Sigmoid colon (tissue), 7 donors: Measurements from ENCODE around the gene THSD7A. TPM values are rescaled to one million over a fixed set of nuclear protein-coding genes. Genes with fewer than 3 reads are reported as not detected.

Source experiments
- DNase-seq: peaks from one replicate; pipeline ENCODE4 v3.0.0-alpha.2; 2019
- H3K27ac ChIP-seq, 4 donors: fragments of 200-600 bp; sonication (generic); one replicate each; pipeline ENCODE4 v1.5.1; 2016 to 2019; ENCODE audit warnings: mild to moderate bottlenecking in 1 of 4
- H3K27me3 ChIP-seq, 3 donors: fragments of 200-600 bp; sonication (generic); one replicate each; pipeline ENCODE4 v1.5.1; 2019; ENCODE audit warnings: mild to moderate bottlenecking in 1 of 3
- H3K36me3 ChIP-seq, 4 donors: fragments of 200-600 bp; sonication (generic); one replicate each; pipeline ENCODE4 v1.5.1; 2016 to 2019
- H3K4me1 ChIP-seq, 4 donors: fragments of 200-600 bp; sonication (generic); one replicate each; pipeline ENCODE4 v1.5.1; 2017 to 2019
- H3K4me3 ChIP-seq, 4 donors: fragments of 200-600 bp; sonication (generic); one replicate each; pipeline ENCODE4 v1.5.1; 2017 to 2019; ENCODE audit warnings: mild to moderate bottlenecking in 2 of 4, moderate library complexity in 1 of 4
- H3K9me3 ChIP-seq, 4 donors: fragments of 200-600 bp in 3 of 4; sonication (generic) in 3 of 4; one replicate each; pipeline versions ENCODE4 v1.5.1 to v1.6.1; 2013 to 2019
- CTCF ChIP-seq, 4 experiments: fragments of 450-650 bp in 3 of 4; fragments of 200-600 bp in 1 of 4; IDR thresholded peaks; one replicate each; pipeline ENCODE4 v1.5.1; 2016 to 2019; ENCODE audit warnings: antibody characterized with exemption in 4 of 4, mild to moderate bottlenecking in 3 of 4, moderate library complexity in 2 of 4
- EP300 ChIP-seq, 4 donors: sonication (generic); formaldehyde crosslinking; IDR thresholded peaks; one replicate each; pipeline ENCODE4 v1.6.1; 2017; ENCODE audit warnings: antibody characterized with exemption in 4 of 4
- POLR2A ChIP-seq, 2 donors: fragments of 450-650 bp; IDR thresholded peaks; one replicate each; pipeline ENCODE4 v1.6.1; 2016; ENCODE audit warnings: antibody characterized with exemption in 2 of 2, mild to moderate bottlenecking in 2 of 2, moderate library complexity in 2 of 2
- POLR2AphosphoS5 ChIP-seq, 4 donors: sonication (generic); formaldehyde crosslinking; IDR thresholded peaks; one replicate each; pipeline ENCODE4 v1.6.1; 2017; ENCODE audit warnings: antibody characterized with exemption in 4 of 4
- WGBS, 2 donors: extraction: QIAGEN DNeasy Blood & Tissue Kit; methylation state at CpG; one replicate each; pipeline ENCODE4 v1.1.7; 2013; 5-methylcytosine and 5-hydroxymethylcytosine counted together
- intact Hi-C: fragments of 100-400 bp; cut with DNase I; formaldehyde crosslinking; loops from one replicate; pipeline ENCODE4 v1.15.1; 2023
- polyA plus RNA-seq, 3 donors: library from polyadenylated mRNA; stranded (reverse); fragments of 200-250 nt; gene quantifications; one replicate each; pipeline ENCODE4 v1.2.3, GENCODE V29; 2013
- total RNA-seq, 4 donors: library from RNA; depleted of rRNA; stranded (reverse); fragments of >200 nt; gene quantifications; one replicate each; pipeline ENCODE4 v1.1.0, GENCODE V29; 2016
- donor health status: healthy with polysubstance abuse.
- donor health status: Bipolar disorder and iron deficiency.
- donor health status: healthy.

The THSD7A gene
- total and polyA plus RNA-seq, 7 donors, result under 0.01 to 6.9 (median 5.0) TPM

- H3K9me3 ChIP-seq, result no peaks in the 10 kb centered on the region
- TF ChIP-seq POLR2A (IDR thresholded peaks at IDR 0.05) (no peak), POLR2AphosphoS5 (IDR thresholded peaks at IDR 0.05) (no peak), EP300 (IDR thresholded peaks at IDR 0.05) (no peak), CTCF (IDR thresholded peaks at IDR 0.05) (no peak)
- no peaks in the 10 kb centered on the region for H3K4me1 ChIP-seq
- WGBS, 2 donors, result 65 to 67% methylated on average over 5 of the region's 5 CpGs
- no peaks in the 10 kb centered on the region for H3K27me3 ChIP-seq
- no peak overlapping the region for H3K4me3 ChIP-seq
- no peaks in the 10 kb centered on the region for H3K36me3 ChIP-seq
- intact Hi-C loops, result no loop called here
- no peak for DNase-seq
- peak overlapping the region in 1 of 4 donors; percentile 34 for H3K27ac ChIP-seq
These were observed 373.1 kb downstream of the THSD7A start for GRCh38 chr7:11458736-11459483.

GRCh38 chr7:11457419-11457818, 374.6 kb downstream of the THSD7A start:
- 91 to 92% methylated on average over 3 of the region's 3 CpGs for WGBS, 2 donors
- no peaks in the 10 kb centered on the region for H3K9me3 ChIP-seq
- intact Hi-C loops, result no loop called here
- TF ChIP-seq POLR2AphosphoS5 (IDR thresholded peaks at IDR 0.05), result no peak
- no peak for TF ChIP-seq EP300 (IDR thresholded peaks at IDR 0.05)
- no peak for TF ChIP-seq CTCF (IDR thresholded peaks at IDR 0.05)
- TF ChIP-seq POLR2A (IDR thresholded peaks at IDR 0.05), result no peak
- H3K27ac ChIP-seq, result no peak overlapping the region
- no peaks in the 10 kb centered on the region for H3K36me3 ChIP-seq
- H3K4me3 ChIP-seq, result no peak overlapping the region
- no peaks in the 10 kb centered on the region for H3K27me3 ChIP-seq
- no peak for DNase-seq
- peaks cover 0 to 7% (median 1%) of the 10 kb centered on the region in 4 donors for H3K4me1 ChIP-seq

- intact Hi-C loops, result no loop called here
- Histone ChIP-seq H3K9me3 (no peaks in the 10 kb centered on the region), H3K27me3 (no peaks in the 10 kb centered on the region), H3K4me3 (no peak overlapping the region), H3K27ac (no peak overlapping the region), H3K4me1 (peaks cover 0 to 11% (median 4%) of the 10 kb centered on the region in 4 donors), H3K36me3 (no peaks in the 10 kb centered on the region)
- 93 to 95% methylated on average over 1 of the region's 1 CpG for WGBS, 2 donors
- DNase-seq, result no peak
- no peak for TF ChIP-seq POLR2A (IDR thresholded peaks at IDR 0.05)
- no peak for TF ChIP-seq EP300 (IDR thresholded peaks at IDR 0.05)
- TF ChIP-seq CTCF (IDR thresholded peaks at IDR 0.05), result no peak
- TF ChIP-seq POLR2AphosphoS5 (IDR thresholded peaks at IDR 0.05), result no peak
These were observed 375.4 kb downstream of the THSD7A start for GRCh38 chr7:11456574-11456973.

GRCh38 chr7:11452476-11452875, 379.5 kb downstream of the THSD7A start:
- H3K36me3 ChIP-seq, result no peaks in the 10 kb centered on the region
- H3K27ac ChIP-seq, result no peak overlapping the region
- DNase-seq, result no peak
- peaks cover 0 to 11% (median 4%) of the 10 kb centered on the region in 4 donors for H3K4me1 ChIP-seq
- no peak overlapping the region for H3K4me3 ChIP-seq
- intact Hi-C loops, result no loop called here
- WGBS, 2 donors, result 71 to 74% methylated on average over 3 of the region's 3 CpGs
- H3K9me3 ChIP-seq, result no peaks in the 10 kb centered on the region
- no peak for TF ChIP-seq EP300 (IDR thresholded peaks at IDR 0.05)
- no peak for TF ChIP-seq POLR2A (IDR thresholded peaks at IDR 0.05)
- no peak for TF ChIP-seq CTCF (IDR thresholded peaks at IDR 0.05)
- no peak for TF ChIP-seq POLR2AphosphoS5 (IDR thresholded peaks at IDR 0.05)
- no peaks in the 10 kb centered on the region for H3K27me3 ChIP-seq
